ENCODE data around the gene TMEM117.

DNA sequence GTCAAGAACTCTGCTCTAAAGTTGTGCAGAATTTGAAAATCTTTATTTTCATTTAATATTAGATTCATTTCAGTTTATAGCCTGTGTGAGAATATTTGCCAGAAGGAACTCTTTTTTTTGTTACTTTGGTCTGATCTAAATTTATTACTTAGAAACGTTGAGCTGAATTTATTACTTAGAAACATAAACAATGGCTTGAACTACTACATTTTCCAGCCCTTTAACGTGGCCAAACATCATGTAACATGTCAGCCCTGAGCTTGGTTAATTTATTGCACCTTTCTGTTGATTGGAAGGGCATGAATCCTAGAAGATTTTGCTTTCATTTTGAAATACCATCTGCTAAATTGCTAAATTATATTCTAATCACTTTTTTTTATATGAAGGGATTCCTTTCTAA lies 241.4 kb downstream of the TMEM117 start:
- no peak for TF ChIP-seq POLR2AphosphoS5 (IDR thresholded peaks at IDR 0.05)
- TF ChIP-seq, protein P1, sequence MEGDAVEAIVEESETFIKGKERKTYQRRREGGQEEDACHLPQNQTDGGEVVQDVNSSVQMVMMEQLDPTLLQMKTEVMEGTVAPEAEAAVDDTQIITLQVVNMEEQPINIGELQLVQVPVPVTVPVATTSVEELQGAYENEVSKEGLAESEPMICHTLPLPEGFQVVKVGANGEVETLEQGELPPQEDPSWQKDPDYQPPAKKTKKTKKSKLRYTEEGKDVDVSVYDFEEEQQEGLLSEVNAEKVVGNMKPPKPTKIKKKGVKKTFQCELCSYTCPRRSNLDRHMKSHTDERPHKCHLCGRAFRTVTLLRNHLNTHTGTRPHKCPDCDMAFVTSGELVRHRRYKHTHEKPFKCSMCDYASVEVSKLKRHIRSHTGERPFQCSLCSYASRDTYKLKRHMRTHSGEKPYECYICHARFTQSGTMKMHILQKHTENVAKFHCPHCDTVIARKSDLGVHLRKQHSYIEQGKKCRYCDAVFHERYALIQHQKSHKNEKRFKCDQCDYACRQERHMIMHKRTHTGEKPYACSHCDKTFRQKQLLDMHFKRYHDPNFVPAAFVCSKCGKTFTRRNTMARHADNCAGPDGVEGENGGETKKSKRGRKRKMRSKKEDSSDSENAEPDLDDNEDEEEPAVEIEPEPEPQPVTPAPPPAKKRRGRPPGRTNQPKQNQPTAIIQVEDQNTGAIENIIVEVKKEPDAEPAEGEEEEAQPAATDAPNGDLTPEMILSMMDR (IDR thresholded peaks at IDR 0.05): no peak

Measured in stomach (tissue), 4 donors.